K562 (cell line): ENCODE measurements around the gene IQCM. TPM values are rescaled to one million over a fixed set of nuclear protein-coding genes. Genes with fewer than 3 reads are reported as not detected.

Experiments
- ATAC-seq: fragments of 200-7000 bp; cut with Tn5 transposase; 3 replicates; pipeline ENCODE4 v1.9.1; 2020; ENCODE audit warnings: moderate library complexity
- BruUV-seq: library from RNA; stranded (reverse); fragments of 400-500 nt; replicated peaks from 2 replicates; lab custom pipeline; 2021; lab: Mats Ljungman, UMichigan
- CTCF ChIA-PET: fragments of 300-600 bp; formaldehyde crosslinking; extraction: SDS; loops from one replicate; lab custom pipeline; 2021; ENCODE audit warnings: low intra/inter-chr PET ratio; lab: Yijun Ruan, JAX
- POLR2A ChIA-PET: fragments of 300-600, 350-650 bp; sonication (Branson Sonifier 250); formaldehyde crosslinking; extraction: SDS; loops from one replicate; lab custom pipeline; 2021; ENCODE audit warnings: antibody characterized with exemption, inconsistent platforms; lab: Yijun Ruan, JAX
- DNase-seq, 4 experiments: peaks; one replicate each; pipeline versions ENCODE4 v3.0.0 to v3.0.0-alpha.2; 2011 to 2018; ENCODE audit warnings: low spot score in 3 of 4, mixed read lengths in 3 of 4; ENCODE audit errors: extremely low read depth in 1 of 4
- FAIRE-seq: peaks from 2 replicates; lab custom pipeline; 2011; peaks lifted over from hg19 to GRCh38; lab: Jason Lieb, UNC
- H2AFZ ChIP-seq: 2 replicates; pipeline ENCODE4 v1.6.0; 2011; ENCODE audit warnings: low read depth, low read length, control low read depth, inconsistent platforms
- H3K27ac ChIP-seq: fragments of 200-600 bp; 3 replicates; pipeline ENCODE4 v1.8.0; 2011; ENCODE audit warnings: low read depth, mild to moderate bottlenecking, control low read depth, inconsistent platforms, low read length, moderate library complexity, mixed read lengths; ENCODE audit errors: extremely low read depth
- H3K27me3 ChIP-seq, 2 experiments: fragments of 300-600 bp in 1 of 2; 2 replicates in 1 of 2; 3 replicates in 1 of 2; pipeline versions ENCODE4 v1.6.0 to v1.8.0; 2011; ENCODE audit warnings: inconsistent platforms in 2 of 2, low read length in 2 of 2, mild to moderate bottlenecking in 1 of 2, mixed read lengths in 1 of 2, moderate library complexity in 1 of 2; ENCODE audit not compliant: control insufficient read depth in 2 of 2, insufficient read depth in 2 of 2
- H3K36me3 ChIP-seq: fragments of 300-600 bp; 3 replicates; pipeline ENCODE4 v1.8.0; 2011; ENCODE audit warnings: mild to moderate bottlenecking, low read length, inconsistent platforms; ENCODE audit not compliant: control insufficient read depth, insufficient read depth
- H3K4me1 ChIP-seq, 2 experiments: fragments of 200-600 bp in 1 of 2; replicated peaks in 1 of 2; 2 replicates in 1 of 2; 3 replicates in 1 of 2; pipeline versions ENCODE4 v1.5.1 to v1.8.0; 2011; ENCODE audit warnings: inconsistent platforms in 2 of 2, low read length in 2 of 2, mild to moderate bottlenecking in 1 of 2, mixed read lengths in 1 of 2, moderate library complexity in 1 of 2; ENCODE audit not compliant: control insufficient read depth in 2 of 2, insufficient read depth in 2 of 2
- H3K4me2 ChIP-seq: 2 replicates; pipeline ENCODE4 v1.6.1; 2011; ENCODE audit warnings: low read length, control low read depth, inconsistent platforms, mixed read lengths; ENCODE audit not compliant: insufficient read depth
- H3K4me3 ChIP-seq: fragments of 200-600 bp; sonication (generic), shearing (Covaris generic); 2 replicates; pipeline ENCODE4 v1.5.1; 2016; ENCODE audit warnings: control low read depth, inconsistent platforms
- H3K79me2 ChIP-seq: fragments of 200-600 bp; 3 replicates; pipeline ENCODE4 v1.8.0; 2011; ENCODE audit warnings: low read length, inconsistent platforms; ENCODE audit not compliant: control insufficient read depth, insufficient read depth
- H3K9ac ChIP-seq, 2 experiments: 2 replicates each; pipeline versions ENCODE4 v1.6.0 to v1.6.1; 2011; ENCODE audit warnings: low read depth in 2 of 2, low read length in 2 of 2, control low read depth in 1 of 2, inconsistent platforms in 1 of 2, mild to moderate bottlenecking in 1 of 2, mixed read lengths in 1 of 2; ENCODE audit not compliant: insufficient read depth in 1 of 2
- H3K9me1 ChIP-seq: one replicate; pipeline ENCODE4 v1.6.0; 2011; ENCODE audit warnings: inconsistent platforms, mild to moderate bottlenecking, low read length, moderate library complexity; ENCODE audit not compliant: control insufficient read depth, insufficient read depth
- H3K9me3 ChIP-seq: replicated peaks from 2 replicates; pipeline ENCODE4 v1.5.1; 2011; ENCODE audit warnings: low read depth, low read length, inconsistent platforms; ENCODE audit not compliant: control insufficient read depth, insufficient read depth
- H4K20me1 ChIP-seq: replicated peaks from 2 replicates; pipeline ENCODE4 v1.6.1; 2011; ENCODE audit warnings: low read length, inconsistent platforms, mixed read lengths; ENCODE audit not compliant: control insufficient read depth, insufficient read depth
- ARID1B ChIP-seq: fragments of 450-650 bp; IDR thresholded peaks from 2 replicates; pipeline ENCODE4 v1.6.1; 2016; ENCODE audit warnings: antibody characterized with exemption, mild to moderate bottlenecking, inconsistent platforms
- CSDE1 ChIP-seq, 2 experiments: fragments of 450-650 bp; IDR thresholded peaks; 2 replicates each; pipeline ENCODE4 v1.6.1; 2016; ENCODE audit warnings: mild to moderate bottlenecking in 1 of 2
- ETS1 ChIP-seq: conservative IDR thresholded peaks from 2 replicates; pipeline ENCODE4 v1.6.1; 2011; ENCODE audit warnings: low read depth, mild to moderate bottlenecking, low read length; ENCODE audit not compliant: control insufficient read depth
- HDAC8 ChIP-seq: fragments of 450-650 bp; IDR thresholded peaks from 2 replicates; pipeline ENCODE4 v1.6.1; 2016; ENCODE audit warnings: mild to moderate bottlenecking, missing genetic modification characterization, moderate library complexity, missing compliant biosample characterization
- SMAD2 ChIP-seq: fragments of 150-350 bp; IDR thresholded peaks from 2 replicates; pipeline ENCODE4 v1.6.1; 2014; ENCODE audit warnings: low read depth, mild to moderate bottlenecking, low read length
- TAF7 ChIP-seq: fragments of 450-650 bp; IDR thresholded peaks from 2 replicates; pipeline ENCODE4 v1.6.1; 2016; ENCODE audit warnings: missing genetic modification characterization, missing compliant biosample characterization
- ZC3H8 ChIP-seq: fragments of 450-650 bp; IDR thresholded peaks from 2 replicates; pipeline ENCODE4 v1.6.1; 2017
- ZHX1 ChIP-seq: fragments of 150-350 bp; conservative IDR thresholded peaks from 2 replicates; pipeline ENCODE4 v1.6.1; 2014; ENCODE audit warnings: low read length
- WGBS: fragments of 100-300 bp; shearing (Covaris generic); methylation state at CpG from one replicate; pipeline ENCODE4 v1.1.6; 2016; ENCODE audit warnings: low coverage, mixed read lengths; ENCODE audit not compliant: insufficient coverage; ENCODE audit errors: missing lambda C conversion rate; 5-methylcytosine and 5-hydroxymethylcytosine counted together
- in situ Hi-C: fragments of 300-500 bp; cut with MboI; formaldehyde crosslinking; loops from 4 replicates; pipeline ENCODE4 v1.15.0; 2018; ENCODE audit warnings: inconsistent platforms, mixed read lengths
- intact Hi-C: fragments of 100-400 bp; cut with micrococcal nuclease; formaldehyde crosslinking; loops from 2 replicates; pipeline ENCODE4 v1.14.2; 2022
- polyA plus RNA-seq, 8 experiments: library from polyadenylated mRNA; depleted of rRNA in 4 of 8; stranded (reverse) in 5 of 8; unstranded in 3 of 8; fragments of >200 nt; fragmentation: Nextera tagmentation in 2 of 8; fragmentation: Illumina TruSeq in 1 of 8; extraction: Ambion mirVana in 2 of 8; extraction: Trizol in 1 of 8; gene quantifications; 2 replicates each; pipeline versions ENCODE4 v1.2.1 to v1.2.3, GENCODE V29; 2011 to 2014; ENCODE audit warnings: inconsistent platforms in 1 of 8, missing spikeins in 1 of 8
- total RNA-seq, 7 experiments: library from RNA; depleted of rRNA in 6 of 7; stranded (reverse); fragments of >200 nt in 6 of 7; fragmentation: Illumina TruSeq in 2 of 7; extraction: Trizol in 2 of 7; gene quantifications; 2 replicates each; pipeline versions ENCODE4 v1.2.1 to v1.2.3, GENCODE V29; 2011 to 2021; ENCODE audit warnings: low replicate concordance in 1 of 7
- TF ChIP-seq, protein P1 (sequence below): fragments of 450-650 bp; IDR thresholded peaks from 2 replicates; pipeline ENCODE4 v1.6.1; 2016; ENCODE audit warnings: mild to moderate bottlenecking

IQCM gene
- total and polyA plus RNA-seq, 9 of the 15 experiments (the other 6 are each of a cell fraction or from before 2014, with no cell fraction given): not detected

DNA sequence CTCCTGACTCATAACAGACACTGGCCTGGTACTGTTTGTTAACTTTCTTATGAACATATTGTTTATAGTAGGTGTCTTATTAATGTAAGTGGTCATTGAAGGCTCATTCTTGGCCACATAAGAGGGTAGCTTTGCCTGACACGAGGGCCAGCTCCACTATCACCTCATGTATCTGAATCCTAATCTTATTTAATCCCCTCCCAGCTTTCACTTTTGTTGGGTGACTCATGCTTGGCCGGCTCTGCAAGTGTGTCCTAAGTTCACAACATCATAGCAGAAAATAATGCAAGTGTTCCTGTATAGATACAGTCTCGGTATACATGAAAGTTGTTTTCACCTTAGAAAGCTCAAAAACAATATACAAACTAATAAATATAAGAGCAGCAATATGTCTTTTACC is 283.8 kb downstream of the IQCM start:
- no TSS peak for BruUV-seq
- H3K9me3 ChIP-seq: no peaks in the 10 kb centered on the region; the same call in 1 of the 2 replicates
- TF ChIP-seq ETS1 (no peak), ZC3H8 (no peak), TAF7 (tag) (no peak), ZHX1 (no peak), SMAD2 (no peak), CSDE1 (IDR thresholded peaks at IDR 0.05) (no peak), ARID1B (no peak), HDAC8 (tag) (no peak)
- TF ChIP-seq, protein P1, sequence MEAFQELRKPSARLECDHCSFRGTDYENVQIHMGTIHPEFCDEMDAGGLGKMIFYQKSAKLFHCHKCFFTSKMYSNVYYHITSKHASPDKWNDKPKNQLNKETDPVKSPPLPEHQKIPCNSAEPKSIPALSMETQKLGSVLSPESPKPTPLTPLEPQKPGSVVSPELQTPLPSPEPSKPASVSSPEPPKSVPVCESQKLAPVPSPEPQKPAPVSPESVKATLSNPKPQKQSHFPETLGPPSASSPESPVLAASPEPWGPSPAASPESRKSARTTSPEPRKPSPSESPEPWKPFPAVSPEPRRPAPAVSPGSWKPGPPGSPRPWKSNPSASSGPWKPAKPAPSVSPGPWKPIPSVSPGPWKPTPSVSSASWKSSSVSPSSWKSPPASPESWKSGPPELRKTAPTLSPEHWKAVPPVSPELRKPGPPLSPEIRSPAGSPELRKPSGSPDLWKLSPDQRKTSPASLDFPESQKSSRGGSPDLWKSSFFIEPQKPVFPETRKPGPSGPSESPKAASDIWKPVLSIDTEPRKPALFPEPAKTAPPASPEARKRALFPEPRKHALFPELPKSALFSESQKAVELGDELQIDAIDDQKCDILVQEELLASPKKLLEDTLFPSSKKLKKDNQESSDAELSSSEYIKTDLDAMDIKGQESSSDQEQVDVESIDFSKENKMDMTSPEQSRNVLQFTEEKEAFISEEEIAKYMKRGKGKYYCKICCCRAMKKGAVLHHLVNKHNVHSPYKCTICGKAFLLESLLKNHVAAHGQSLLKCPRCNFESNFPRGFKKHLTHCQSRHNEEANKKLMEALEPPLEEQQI: no peak
- in situ Hi-C loops (no loop called here), intact Hi-C loops (no loop called here)
- FAIRE-seq (no peak), ATAC-seq (no peak), DNase-seq (no peak)
- CTCF ChIA-PET: no interaction called here
- H3K9ac ChIP-seq: no peak overlapping the region
- no peak overlapping the region for H3K4me3 ChIP-seq
- H3K27me3 ChIP-seq: no peaks in the 10 kb centered on the region
- no peaks in the 10 kb centered on the region for H3K4me1 ChIP-seq
- H3K79me2 ChIP-seq: no peaks in the 10 kb centered on the region
- WGBS: 0% methylated on average over 3 of the region's 3 CpGs
- H2AFZ ChIP-seq: no peak overlapping the region
- no peaks in the 10 kb centered on the region for H3K9me1 ChIP-seq
- H3K4me2 ChIP-seq: no peak overlapping the region
- no peak overlapping the region for H3K27ac ChIP-seq
- H3K36me3 ChIP-seq: no peaks in the 10 kb centered on the region
- POLR2A ChIA-PET: no interaction called here
- H4K20me1 ChIP-seq: no peaks in the 10 kb centered on the region
